SU-DHL-6 (cell line): ENCODE results near the gene SEC23A.

ENCODE experiments used
- CTCF ChIP-seq: fragments of 200-600 bp; sonication (generic); IDR thresholded peaks from one replicate; pipeline ENCODE4 v1.5.1; 2017; ENCODE audit warnings: antibody characterized with exemption, mild to moderate bottlenecking, low read length, moderate library complexity; ENCODE audit not compliant: insufficient read depth, poor library complexity, severe bottlenecking
- EZH2phosphoT487 ChIP-seq: fragments of 200-600 bp; sonication (generic), shearing (Covaris generic); conservative IDR thresholded peaks from 2 replicates; pipeline ENCODE4 v1.6.1; 2018; ENCODE audit warnings: mild to moderate bottlenecking, antibody characterized with exemption, low read length, moderate library complexity, mixed read lengths

GRCh38 chr14:39043352-39043943, 59.6 kb downstream of the SEC23A start:
- no peak for TF ChIP-seq CTCF
- no peak for TF ChIP-seq EZH2phosphoT487
